CD14-positive monocyte (primary cell): ENCODE measurements around the gene HCRT. TPM values are rescaled to one million over a fixed set of nuclear protein-coding genes. Genes with fewer than 3 reads are reported as not detected.
A peak's percentile ranks its signal among the peaks of the same experiment; 100 is the strongest.

Experiments used
- DNase-seq, 3 donors: peaks; one replicate each; pipeline ENCODE4 v3.0.0-alpha.2; 2011 to 2022
- H2AFZ ChIP-seq: 2 replicates; pipeline ENCODE4 v1.6.0; 2012; ENCODE audit warnings: mild to moderate bottlenecking, low read depth, low read length, inconsistent platforms; ENCODE audit not compliant: insufficient read depth, poor library complexity, severe bottlenecking
- H3K27ac ChIP-seq, 2 donors: 1 replicate in 1 of 2; 2 replicates in 1 of 2; pipeline ENCODE4 v1.5.1; 2012 to 2013; ENCODE audit warnings: low read length in 2 of 2, control low read depth in 1 of 2, inconsistent platforms in 1 of 2, low read depth in 1 of 2, mild to moderate bottlenecking in 1 of 2
- H3K27me3 ChIP-seq, 2 donors: one replicate each; pipeline versions ENCODE4 v1.6.0 to v1.6.1; 2011 to 2013; ENCODE audit warnings: low read length in 2 of 2; ENCODE audit not compliant: control insufficient read depth in 2 of 2, insufficient read depth in 2 of 2
- H3K36me3 ChIP-seq, 2 donors: replicated peaks in 1 of 2; 1 replicate in 1 of 2; 2 replicates in 1 of 2; pipeline versions ENCODE4 v1.5.1 to v1.6.1; 2012 to 2013; ENCODE audit warnings: low read length in 2 of 2, control low read depth in 1 of 2, inconsistent platforms in 1 of 2, mild to moderate bottlenecking in 1 of 2; ENCODE audit not compliant: insufficient read depth in 2 of 2, control insufficient read depth in 1 of 2
- H3K4me1 ChIP-seq, 2 donors: 1 replicate in 1 of 2; 2 replicates in 1 of 2; pipeline versions ENCODE4 v1.5.1 to v1.6.1; 2012 to 2013; ENCODE audit warnings: low read length in 2 of 2, control low read depth in 1 of 2, inconsistent platforms in 1 of 2, mild to moderate bottlenecking in 1 of 2, moderate library complexity in 1 of 2; ENCODE audit not compliant: insufficient read depth in 2 of 2, control insufficient read depth in 1 of 2
- H3K4me2 ChIP-seq: replicated peaks from 2 replicates; pipeline ENCODE3; 2012; ENCODE audit warnings: low read length, moderate library complexity, mild to moderate bottlenecking; ENCODE audit not compliant: poor library complexity, severe bottlenecking; ENCODE audit errors: extremely low read depth
- H3K4me3 ChIP-seq, 3 experiments: fragments of 200-600 bp in 1 of 3; sonication (generic) in 1 of 3; replicated peaks in 1 of 3; 1 replicate in 2 of 3; 2 replicates in 1 of 3; pipeline ENCODE4 v1.5.1; 2011 to 2013; ENCODE audit warnings: low read length in 3 of 3, mild to moderate bottlenecking in 3 of 3, control low read depth in 2 of 3, low read depth in 2 of 3, inconsistent platforms in 1 of 3, moderate library complexity in 1 of 3
- H3K79me2 ChIP-seq: 2 replicates; pipeline ENCODE4 v1.6.0; 2012; ENCODE audit warnings: mild to moderate bottlenecking, control low read depth, inconsistent platforms, low read length, moderate library complexity; ENCODE audit not compliant: insufficient read depth
- H3K9ac ChIP-seq: 2 replicates; pipeline ENCODE4 v1.6.0; 2017; ENCODE audit warnings: low read length, mild to moderate bottlenecking; ENCODE audit not compliant: insufficient read depth, poor library complexity, severe bottlenecking
- H3K9me3 ChIP-seq, 2 donors: replicated peaks in 1 of 2; 1 replicate in 1 of 2; 2 replicates in 1 of 2; pipeline versions ENCODE4 v1.5.1 to v1.6.1; 2012 to 2013; ENCODE audit warnings: low read length in 2 of 2, control low read depth in 1 of 2; ENCODE audit not compliant: control insufficient read depth in 1 of 2, insufficient read depth in 1 of 2
- H4K20me1 ChIP-seq: 2 replicates; pipeline ENCODE4 v1.6.0; 2012; ENCODE audit warnings: mild to moderate bottlenecking, low read length, control low read depth, moderate library complexity; ENCODE audit not compliant: insufficient read depth
- H3K27ac Mint-ChIP-seq, 7 donors: one replicate each; pipeline ENCODE4 v1.8.0; 2020; ENCODE audit warnings: mild to moderate bottlenecking in 7 of 7, mixed read lengths in 7 of 7, moderate library complexity in 6 of 7, inconsistent platforms in 2 of 7
- H3K27me3 Mint-ChIP-seq, 3 donors: one replicate each; pipeline ENCODE4 v1.8.0; 2021 to 2022; ENCODE audit warnings: low read depth in 3 of 3, mild to moderate bottlenecking in 3 of 3, mixed read lengths in 3 of 3, moderate library complexity in 3 of 3, inconsistent platforms in 1 of 3
- H3K36me3 Mint-ChIP-seq, 2 donors: one replicate each; pipeline ENCODE4 v1.8.0; 2020; ENCODE audit warnings: mixed read lengths in 2 of 2, inconsistent platforms in 1 of 2, mild to moderate bottlenecking in 1 of 2
- H3K4me1 Mint-ChIP-seq: one replicate; pipeline ENCODE4 v1.8.0; 2020; ENCODE audit warnings: mild to moderate bottlenecking, mixed read lengths
- H3K4me3 Mint-ChIP-seq, 2 donors: one replicate each; pipeline ENCODE4 v1.8.0; 2020; ENCODE audit warnings: mild to moderate bottlenecking in 2 of 2, mixed read lengths in 2 of 2, moderate library complexity in 1 of 2
- H3K9me3 Mint-ChIP-seq, 7 donors: one replicate each; pipeline ENCODE4 v1.8.0; 2020 to 2022; ENCODE audit warnings: mixed read lengths in 7 of 7, mild to moderate bottlenecking in 6 of 7, moderate library complexity in 6 of 7, inconsistent platforms in 2 of 7
- CTCF ChIP-seq: fragments of 200-600 bp; IDR thresholded peaks from one replicate; pipeline ENCODE4 v1.8.0; 2022; ENCODE audit warnings: antibody characterized with exemption, mild to moderate bottlenecking
- WGBS: methylation state at CpG from one replicate; pipeline ENCODE4 v1.1.5; 2013; ENCODE audit warnings: missing lambda C conversion rate; ENCODE audit not compliant: insufficient coverage; 5-methylcytosine and 5-hydroxymethylcytosine counted together
- intact Hi-C, 2 donors: fragments of 100-400 bp; cut with micrococcal nuclease; formaldehyde crosslinking; loops; one replicate each; pipeline versions ENCODE4 v1.15.0 to v1.15.1; 2023
- polyA plus RNA-seq, 3 donors: library from polyadenylated mRNA; depleted of rRNA in 1 of 3; unstranded in 2 of 3; stranded (reverse) in 1 of 3; fragments of 300-500 nt in 2 of 3; fragments of >200 nt in 1 of 3; fragmentation: Illumina TruSeq in 2 of 3; gene quantifications; 1 replicate in 2 of 3; 2 replicates in 1 of 3; pipeline ENCODE4 v1.2.3, GENCODE V29; 2012 to 2021

Gene HCRT
- polyA plus RNA-seq, 3 donors, result not detected

GRCh38 chr17:42224651-42225050, 39.4 kb upstream of the HCRT start:
- WGBS, result 100% methylated on average over 5 of the region's 6 CpGs
- peaks cover 25% of the 10 kb centered on the region for H3K4me1 Mint-ChIP-seq
- intact Hi-C loops, result loop anchor here in 1 of 2 donors (5.0 kb wide), 1 partner anchor 63 kb away; the partner anchor contains the start of gene STAT5A

More at GRCh38 chr17:42224651-42225050, 39.4 kb upstream of the HCRT start:
- H3K36me3 ChIP-seq, result peaks cover 33 to 64% of the 10 kb centered on the region in 2 donors
- H4K20me1 ChIP-seq, result peaks cover 13% of the 10 kb centered on the region
- Mint-ChIP-seq H3K36me3 (peaks cover 50 to 71% of the 10 kb centered on the region in 2 donors), H3K27me3 (no peaks in the 10 kb centered on the region), H3K4me3 (no peak overlapping the region), H3K9me3 (no peaks in the 10 kb centered on the region), H3K27ac (peak overlapping the region in 1 of 7 donors; percentile 19)
- H3K4me2 ChIP-seq, result no peak overlapping the region
- no peak overlapping the region for H2AFZ ChIP-seq
- H3K9me3 ChIP-seq, result no peaks in the 10 kb centered on the region
- TF ChIP-seq CTCF, result no peak
- no peak overlapping the region for H3K4me3 ChIP-seq
- H3K79me2 ChIP-seq, result peaks cover 4% of the 10 kb centered on the region
- H3K4me1 ChIP-seq, result peaks cover 13 to 21% of the 10 kb centered on the region in 2 donors
- no peaks in the 10 kb centered on the region for H3K27me3 ChIP-seq
- DNase-seq, result no peak
- no peak overlapping the region for H3K27ac ChIP-seq
- no peak overlapping the region for H3K9ac ChIP-seq
